ENCODE measurements around the gene TFCP2. TPM values are rescaled to one million over a fixed set of nuclear protein-coding genes. Genes with fewer than 3 reads are reported as not detected.
"Not testable (repeated sequence)": the region's sequence is repeated elsewhere in the genome, so short reads cannot be mapped to it uniquely, and the experiment has no call there.

The TFCP2 gene
- total RNA-seq, result 10 to 100 TPM; 16.1 to 23.1 TPM
- long read RNA-seq, donor 1, partial matches to known transcripts, result 0 of 3 reads
- long read RNA-seq, donor 1, other reads (novel, unspliced or antisense), result 2 of 3 reads
- long read RNA-seq, donor 2, partial matches to known transcripts, result 2 of 8 reads
- long read RNA-seq, donor 2, other reads (novel, unspliced or antisense), result 2 of 8 reads

GRCh38 chr12:51172515-51173431 lies at the start of gene TFCP2:
TFCP2 (minus strand) TSS chr12:51173135; CDS start chr12:51172422, 713 bp downstream.
- intact Hi-C loops (cut with DNase I), result no loop called here

GRCh38 chr12:51222461-51222860 lies 49.5 kb upstream of the TFCP2 start:
- no peak for DNase-seq (ENCODE audit: low spot score)

More at GRCh38 chr12:51172515-51173431, at the start of gene TFCP2:
- DNase-seq (ENCODE audit: low spot score), result peak; percentile 99

GRCh38 chr12:51219857-51220256 lies 46.9 kb upstream of the TFCP2 start:
- intact Hi-C loops (cut with DNase I), result loop anchor here in 1 of 2 donors (10.0 kb wide), 1 partner anchor 135 kb away; the partner anchor contains the start of gene CSRNP2
- not testable (repeated sequence) for DNase-seq (ENCODE audit: low spot score)

More at GRCh38 chr12:51222461-51222860, 49.5 kb upstream of the TFCP2 start:
- intact Hi-C loops (cut with DNase I), result no loop called here

- intact Hi-C loops (cut with DNase I), result loop anchor here in 1 of 2 donors (10.0 kb wide), 1 partner anchor 135 kb away; the partner anchor contains the start of gene CSRNP2
- no peak for DNase-seq (ENCODE audit: low spot score)
Measured at GRCh38 chr12:51219322-51219721, 46.4 kb upstream of the TFCP2 start.

GRCh38 chr12:51218607-51219161 lies 45.7 kb upstream of the TFCP2 start:
- peak; percentile 72 for DNase-seq (ENCODE audit: low spot score)
- intact Hi-C loops (cut with DNase I), result loop anchor here in 1 of 2 donors (10.0 kb wide), 1 partner anchor 134 kb away; the partner anchor contains the start of gene CSRNP2

GRCh38 chr12:51217968-51218606 lies 45.2 kb upstream of the TFCP2 start, which contains the start of gene POU6F1:
POU6F1 (minus strand) TSS chr12:51218062; CDS start chr12:51206836, 11,226 bp downstream.
- peak; percentile 93 for DNase-seq (ENCODE audit: low spot score)
- intact Hi-C loops (cut with DNase I), result loop anchor here in 1 of 2 donors (10.0 kb wide), 1 partner anchor 133 kb away; the partner anchor contains the start of gene CSRNP2

- peak; percentile 87 for DNase-seq (ENCODE audit: low spot score)
Measured at GRCh38 chr12:51217133-51217967, 44.4 kb upstream of the TFCP2 start.

GRCh38 chr12:51216642-51217041 lies 43.7 kb upstream of the TFCP2 start:
- DNase-seq (ENCODE audit: low spot score), result peak; percentile 5
- intact Hi-C loops (cut with DNase I), result loop anchor here in 1 of 2 donors (10.0 kb wide), 1 partner anchor 132 kb away; the partner anchor contains the start of gene CSRNP2

More at GRCh38 chr12:51217133-51217967, 44.4 kb upstream of the TFCP2 start:
- intact Hi-C loops (cut with DNase I), result loop anchor here in 1 of 2 donors (10.0 kb wide), 1 partner anchor 133 kb away; the partner anchor contains the start of gene CSRNP2

- intact Hi-C loops (cut with DNase I), result loop anchor here in 1 of 2 donors (5.0 to 10.0 kb wide), 2 partner anchors 130 to 1628 kb away; partner anchors contain the start of gene CSRNP2
- DNase-seq (ENCODE audit: low spot score), result no peak
Measured at GRCh38 chr12:51214895-51215294, 42.0 kb upstream of the TFCP2 start.

- peak; percentile 10 for DNase-seq (ENCODE audit: low spot score)
- intact Hi-C loops (cut with DNase I), result loop anchor here in 1 of 2 donors (5.0 to 10.0 kb wide), 2 partner anchors 126 to 1624 kb away; partner anchors contain the start of gene CSRNP2
Measured at GRCh38 chr12:51210690-51211395, 37.9 kb upstream of the TFCP2 start.

GRCh38 chr12:51209259-51209658 lies 36.3 kb upstream of the TFCP2 start:
- DNase-seq (ENCODE audit: low spot score), result no peak
- intact Hi-C loops (cut with DNase I), result no loop called here

- intact Hi-C loops (cut with DNase I), result no loop called here
- DNase-seq (ENCODE audit: low spot score), result peak; percentile 24
Measured at GRCh38 chr12:51208016-51208660, 35.2 kb upstream of the TFCP2 start.

- peak; percentile 3 for DNase-seq (ENCODE audit: low spot score)
- intact Hi-C loops (cut with DNase I), result no loop called here
Measured at GRCh38 chr12:51205350-51205749, 32.4 kb upstream of the TFCP2 start.

- intact Hi-C loops (cut with DNase I), result no loop called here
- DNase-seq (ENCODE audit: low spot score), result peak; percentile 3
Measured at GRCh38 chr12:51202718-51203117, 29.8 kb upstream of the TFCP2 start.

GRCh38 chr12:51200806-51201205 lies 27.9 kb upstream of the TFCP2 start:
- intact Hi-C loops (cut with DNase I), result no loop called here
- peak; percentile 26 for DNase-seq (ENCODE audit: low spot score)

GRCh38 chr12:51200156-51200555 lies 27.2 kb upstream of the TFCP2 start:
- DNase-seq (ENCODE audit: low spot score), result peak; percentile 5
- intact Hi-C loops (cut with DNase I), result no loop called here
